Thyroid gland (tissue), 4 donors: ENCODE data around the gene SSTR5.

Experiments used
- POLR2A ChIP-seq, 2 donors: fragments of 450-650 bp; IDR thresholded peaks; one replicate each; pipeline ENCODE4 v1.6.1; 2017; ENCODE audit warnings: antibody characterized with exemption in 2 of 2, mild to moderate bottlenecking in 2 of 2, moderate library complexity in 1 of 2
- TF ChIP-seq, protein P1 (sequence below), 6 experiments: fragments of 200-600 bp in 3 of 6; fragments of 450-650 bp in 3 of 6; sonication (generic) in 3 of 6; IDR thresholded peaks; one replicate each; pipeline ENCODE4 v1.5.1; 2016 to 2019; ENCODE audit warnings: antibody characterized with exemption in 6 of 6, mild to moderate bottlenecking in 2 of 6, inconsistent platforms in 1 of 6, moderate library complexity in 1 of 6

DNA sequence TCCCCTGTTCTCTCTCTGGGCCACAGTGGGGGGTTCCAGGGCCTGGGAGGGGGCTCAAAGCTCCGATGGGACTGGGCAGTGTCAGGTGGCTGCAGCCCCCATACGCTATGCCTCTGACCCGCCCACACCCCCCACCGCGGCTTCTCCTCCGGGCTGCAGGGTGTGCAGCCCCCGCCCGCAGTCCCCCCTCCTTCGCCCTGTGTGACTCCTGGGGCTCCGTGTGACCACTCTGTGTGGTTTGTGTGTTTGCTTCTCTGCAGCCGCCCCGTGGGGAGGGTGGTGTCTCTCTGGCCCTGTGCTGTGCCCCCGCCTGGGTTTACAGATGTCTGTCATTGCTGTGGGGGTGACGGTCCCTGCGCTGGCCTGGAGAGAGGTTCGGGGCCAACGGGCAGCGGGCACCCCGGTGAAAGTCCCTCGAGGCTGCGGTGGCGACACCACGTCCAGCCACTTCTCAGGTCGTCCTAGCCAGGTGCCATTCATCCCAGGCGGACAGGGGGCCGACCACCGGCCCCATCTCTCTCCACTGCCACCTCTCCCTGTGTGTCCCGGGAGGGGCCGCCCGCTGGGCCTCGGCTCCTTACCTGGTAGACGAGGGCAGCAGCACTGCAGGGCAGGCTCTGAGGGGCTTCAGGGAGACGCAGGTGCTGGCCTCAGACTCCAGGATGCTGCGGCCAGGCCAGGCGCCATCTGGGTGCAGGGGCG lies 5.5 kb downstream of the SSTR5 start:
- no peak for TF ChIP-seq POLR2A (IDR thresholded peaks at IDR 0.05)
- TF ChIP-seq, protein P1, sequence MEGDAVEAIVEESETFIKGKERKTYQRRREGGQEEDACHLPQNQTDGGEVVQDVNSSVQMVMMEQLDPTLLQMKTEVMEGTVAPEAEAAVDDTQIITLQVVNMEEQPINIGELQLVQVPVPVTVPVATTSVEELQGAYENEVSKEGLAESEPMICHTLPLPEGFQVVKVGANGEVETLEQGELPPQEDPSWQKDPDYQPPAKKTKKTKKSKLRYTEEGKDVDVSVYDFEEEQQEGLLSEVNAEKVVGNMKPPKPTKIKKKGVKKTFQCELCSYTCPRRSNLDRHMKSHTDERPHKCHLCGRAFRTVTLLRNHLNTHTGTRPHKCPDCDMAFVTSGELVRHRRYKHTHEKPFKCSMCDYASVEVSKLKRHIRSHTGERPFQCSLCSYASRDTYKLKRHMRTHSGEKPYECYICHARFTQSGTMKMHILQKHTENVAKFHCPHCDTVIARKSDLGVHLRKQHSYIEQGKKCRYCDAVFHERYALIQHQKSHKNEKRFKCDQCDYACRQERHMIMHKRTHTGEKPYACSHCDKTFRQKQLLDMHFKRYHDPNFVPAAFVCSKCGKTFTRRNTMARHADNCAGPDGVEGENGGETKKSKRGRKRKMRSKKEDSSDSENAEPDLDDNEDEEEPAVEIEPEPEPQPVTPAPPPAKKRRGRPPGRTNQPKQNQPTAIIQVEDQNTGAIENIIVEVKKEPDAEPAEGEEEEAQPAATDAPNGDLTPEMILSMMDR (IDR thresholded peaks at IDR 0.05) = no peak
